HepG2 (cell line): ENCODE measurements around the gene USE1. TPM values are rescaled to one million over a fixed set of nuclear protein-coding genes. Genes with fewer than 3 reads are reported as not detected.

Experiments used
- ATAC-seq: fragments of 200-7000 bp; cut with Tn5 transposase; 3 replicates; pipeline ENCODE4 v1.9.1; 2020; ENCODE audit warnings: mild to moderate bottlenecking, moderate library complexity
- BruUV-seq: library from RNA; stranded (reverse); fragments of 400-500 nt; replicated peaks from 2 replicates; lab custom pipeline; 2021; lab: Mats Ljungman, UMichigan
- CTCF ChIA-PET: fragments of 300-600 bp; formaldehyde crosslinking; extraction: SDS; loops from one replicate; lab custom pipeline; 2021; ENCODE audit warnings: low total read pairs, inconsistent platforms, low intra/inter-chr PET ratio; lab: Yijun Ruan, JAX
- POLR2A ChIA-PET: fragments of 350-600 bp; sonication (Branson Sonifier 250); formaldehyde crosslinking; loops from one replicate; lab custom pipeline; 2020; ENCODE audit warnings: antibody characterized with exemption, inconsistent platforms; lab: Yijun Ruan, JAX
- DNase-seq: peaks from one replicate; pipeline ENCODE4 v3.0.0-alpha.2; 2015; ENCODE audit warnings: low spot score
- FAIRE-seq: peaks from 3 replicates; lab custom pipeline; 2011; peaks lifted over from hg19 to GRCh38; lab: Jason Lieb, UNC
- H2AFZ ChIP-seq: one replicate; pipeline ENCODE4 v1.6.1; 2011; ENCODE audit warnings: low read length, inconsistent platforms
- H3K27ac ChIP-seq: fragments of 300-600 bp; 3 replicates; pipeline ENCODE4 v1.8.0; 2011; ENCODE audit warnings: mixed run types, mild to moderate bottlenecking, mixed read lengths, low read length, inconsistent platforms; ENCODE audit not compliant: insufficient read depth; ENCODE audit errors: extremely low read length
- H3K27me3 ChIP-seq, 2 experiments: fragments of 200-600 bp in 1 of 2; 2 replicates in 1 of 2; 3 replicates in 1 of 2; pipeline versions ENCODE4 v1.6.0 to v1.8.0; 2011; ENCODE audit warnings: low read length in 2 of 2, mild to moderate bottlenecking in 2 of 2, moderate library complexity in 2 of 2, inconsistent platforms in 1 of 2; ENCODE audit not compliant: insufficient read depth in 2 of 2, control insufficient read depth in 1 of 2
- H3K36me3 ChIP-seq, 2 experiments: fragments of 200-600 bp in 1 of 2; replicated peaks in 1 of 2; 2 replicates in 1 of 2; 3 replicates in 1 of 2; pipeline versions ENCODE4 v1.5.1 to v1.8.0; 2011; ENCODE audit warnings: low read length in 2 of 2, inconsistent platforms in 1 of 2; ENCODE audit not compliant: insufficient read depth in 2 of 2, control insufficient read depth in 1 of 2
- H3K4me1 ChIP-seq: 2 replicates; pipeline ENCODE4 v1.5.1; 2012; ENCODE audit warnings: low read length, inconsistent platforms; ENCODE audit not compliant: insufficient read depth
- H3K4me2 ChIP-seq: 2 replicates; pipeline ENCODE4 v1.6.0; 2011; ENCODE audit warnings: low read depth, low read length, inconsistent platforms
- H3K4me3 ChIP-seq, 3 experiments: fragments of 200-600 bp in 1 of 3; sonication (generic), shearing (Covaris generic) in 1 of 3; replicated peaks in 1 of 3; 2 replicates each; pipeline ENCODE4 v1.5.1; 2011 to 2016; ENCODE audit warnings: low read length in 3 of 3, inconsistent platforms in 2 of 3, low read depth in 2 of 3, mild to moderate bottlenecking in 2 of 3, control low read depth in 1 of 3, mixed read lengths in 1 of 3; ENCODE audit not compliant: insufficient read depth in 1 of 3
- H3K79me2 ChIP-seq: one replicate; pipeline ENCODE4 v1.6.1; 2011; ENCODE audit warnings: low read length, inconsistent platforms; ENCODE audit not compliant: insufficient read depth
- H3K9ac ChIP-seq: 2 replicates; pipeline ENCODE4 v1.6.0; 2011; ENCODE audit warnings: mild to moderate bottlenecking, low read depth, low read length, inconsistent platforms; ENCODE audit not compliant: insufficient read depth
- H3K9me3 ChIP-seq: 2 replicates; pipeline ENCODE4 v1.5.1; 2012; ENCODE audit warnings: mild to moderate bottlenecking, low read length
- H4K20me1 ChIP-seq: 2 replicates; pipeline ENCODE4 v1.6.0; 2011; ENCODE audit warnings: inconsistent platforms, mild to moderate bottlenecking, low read length, moderate library complexity; ENCODE audit not compliant: insufficient read depth
- ATF1 ChIP-seq: IDR thresholded peaks from 2 replicates; pipeline ENCODE4 v1.6.1; 2016; ENCODE audit warnings: mild to moderate bottlenecking, control low read depth
- ATRX ChIP-seq: sonication (generic); formaldehyde crosslinking; IDR thresholded peaks from 2 replicates; pipeline ENCODE4 v1.4.0; 2020; ENCODE audit warnings: missing genetic modification reagents, borderline replicate concordance
- KDM2A ChIP-seq: sonication (generic); formaldehyde crosslinking; IDR thresholded peaks from 2 replicates; pipeline ENCODE4 v1.4.0; 2020; ENCODE audit warnings: low read depth, missing genetic modification reagents, borderline replicate concordance
- ZNF33B ChIP-seq: sonication (generic); formaldehyde crosslinking; IDR thresholded peaks from 2 replicates; pipeline ENCODE4 v1.5.1; 2020; ENCODE audit warnings: mild to moderate bottlenecking, missing genetic modification reagents
- ZNF780A ChIP-seq: sonication (generic); formaldehyde crosslinking; IDR thresholded peaks from 2 replicates; pipeline ENCODE4 v1.8.0; 2022; ENCODE audit warnings: mild to moderate bottlenecking, missing genetic modification reagents, moderate library complexity
- WGBS: methylation state at CpG from one replicate; pipeline ENCODE4 v1.1.6; 2017; ENCODE audit warnings: low lambda C conversion rate; 5-methylcytosine and 5-hydroxymethylcytosine counted together
- in situ Hi-C: cut with HindIII; loops from 2 replicates; pipeline ENCODE4 v1.10.0; 2017; ENCODE audit warnings: low pct_unique_long_range_greater_than_20kb; ENCODE audit not compliant: extremely low pct_ligation_motif_present
- intact Hi-C: fragments of 100-400 bp; cut with micrococcal nuclease; formaldehyde crosslinking; loops from one replicate; pipeline ENCODE4 v1.10.0; 2022; ENCODE audit not compliant: unreplicated experiment
- polyA plus RNA-seq, 8 experiments: library from polyadenylated mRNA; depleted of rRNA in 3 of 8; stranded (reverse) in 7 of 8; unstranded in 1 of 8; fragments of >200 nt; fragmentation: Illumina TruSeq in 4 of 8; extraction: Trizol in 4 of 8; gene quantifications; 2 replicates each; pipeline versions ENCODE4 v1.2.1 to v1.2.3, GENCODE V29; 2011 to 2016; ENCODE audit warnings: low read depth in 4 of 8, missing spikeins in 1 of 8, mixed read lengths in 1 of 8; ENCODE audit not compliant: insufficient read depth in 1 of 8
- total RNA-seq, 5 experiments: library from RNA; depleted of rRNA; stranded (reverse); fragments of >200 nt; fragmentation: Illumina TruSeq; extraction: Trizol; gene quantifications; 2 replicates each; pipeline ENCODE4 v1.2.3, GENCODE V29; 2016; ENCODE audit warnings: low read depth in 1 of 5
- TF ChIP-seq, protein P1 (sequence below): sonication (generic); formaldehyde crosslinking; IDR thresholded peaks from 2 replicates; pipeline ENCODE4 v1.4.0; 2020; ENCODE audit warnings: missing genetic modification reagents
- TF ChIP-seq, protein P2 (sequence below): sonication (generic); formaldehyde crosslinking; IDR thresholded peaks from 2 replicates; pipeline ENCODE4 v1.5.0; 2020; ENCODE audit warnings: missing genetic modification reagents
- TF ChIP-seq, protein P3 (sequence below): sonication (generic); formaldehyde crosslinking; IDR thresholded peaks from 2 replicates; pipeline ENCODE4 v1.5.0; 2020; ENCODE audit warnings: missing genetic modification reagents

Gene USE1
- total and polyA plus RNA-seq, 2 of the 13 experiments (the other 11 are each of a cell fraction or from before 2014, with no cell fraction given) = 9.9 to 17.6 TPM

DNA sequence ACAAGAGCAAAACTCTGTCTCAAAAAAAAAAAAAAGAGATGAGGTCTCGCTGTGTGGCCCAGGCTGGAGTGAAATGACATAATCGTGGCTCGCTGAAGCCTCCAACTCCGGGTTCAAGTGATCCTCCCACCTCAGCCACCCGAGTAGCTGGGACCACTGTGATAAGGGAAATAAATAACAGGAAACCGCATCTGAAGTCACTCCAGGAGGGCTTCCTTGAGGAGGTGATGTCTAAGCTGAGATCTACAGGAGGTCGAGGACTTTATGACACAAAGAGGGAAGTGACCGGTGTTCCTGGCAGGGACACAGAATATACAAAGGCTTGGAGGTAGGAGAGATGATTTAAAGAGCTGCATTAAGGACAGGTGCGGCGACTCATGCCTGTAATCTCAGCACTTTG is 39.5 kb downstream of the USE1 start (continued):
- no peak for TF ChIP-seq ZNF780A (CRISPR knock-in tag)
- TF ChIP-seq ATRX (CRISPR knock-in tag) = no peak
- TF ChIP-seq ATF1 (CRISPR knock-in tag) = no peak
- TF ChIP-seq, all 625 proteins: peak for 0

DNA sequence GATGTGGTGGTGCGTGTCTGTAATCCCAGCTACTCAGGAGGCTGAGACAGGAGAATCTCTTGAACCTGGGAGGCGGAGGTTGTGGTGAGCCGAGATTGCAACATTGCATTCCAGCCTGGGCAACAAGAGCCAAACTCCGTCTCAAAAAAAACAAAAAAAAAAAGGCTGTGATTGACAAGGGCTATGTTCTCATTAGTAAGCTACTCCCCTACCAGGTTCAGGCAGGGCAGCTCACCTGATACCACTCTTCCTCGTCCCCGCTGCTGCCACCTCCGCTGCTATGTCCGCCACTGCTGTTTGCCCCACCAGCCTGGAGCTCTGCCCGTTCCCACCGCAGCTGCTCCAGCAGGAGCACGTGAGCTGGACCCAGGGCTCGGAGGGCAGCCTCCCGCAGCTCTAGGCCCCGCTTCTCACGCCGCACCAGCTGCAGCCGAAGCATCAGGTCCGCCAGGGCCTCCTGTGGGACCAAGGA is 40.0 kb downstream of the USE1 start:
- POLR2A ChIA-PET = interaction anchor here (0.8 to 2.2 kb wide), 15 partner anchors 9 to 150 kb away, joined by 3 to 28 read pairs (median 4); partner anchors contain the start of genes ABHD8, BABAM1, BST2 and DDA1
- ATAC-seq (peak; percentile 92), DNase-seq (peak; percentile 75), FAIRE-seq (peak; percentile 71)
- CTCF ChIA-PET = no interaction called here
- Histone ChIP-seq H3K36me3 (no peaks in the 10 kb centered on the region), H4K20me1 (no peaks in the 10 kb centered on the region), H3K9ac (no peak overlapping the region), H3K4me2 (peak overlapping the region; percentile 56), H3K79me2 (no peaks in the 10 kb centered on the region), H3K4me1 (peaks cover 33% of the 10 kb centered on the region), H3K4me3 (peak overlapping the region in 1 of 3 experiments; percentile 54; a peak in 2 of 6 replicates), H3K9me3 (no peaks in the 10 kb centered on the region), H2AFZ (peak overlapping the region; percentile 32), H3K27ac (peak overlapping the region; percentile 24), H3K27me3 (no peaks in the 10 kb centered on the region)
- BruUV-seq = no TSS peak
- intact Hi-C loops = no loop called here
- 7% methylated on average over 11 of the region's 18 CpGs for WGBS
- in situ Hi-C loops = no loop called here
- TF ChIP-seq ZNF33B (CRISPR knock-in tag) = peak; percentile 59; the same call in 1 of the 2 replicates
- TF ChIP-seq, protein P1, sequence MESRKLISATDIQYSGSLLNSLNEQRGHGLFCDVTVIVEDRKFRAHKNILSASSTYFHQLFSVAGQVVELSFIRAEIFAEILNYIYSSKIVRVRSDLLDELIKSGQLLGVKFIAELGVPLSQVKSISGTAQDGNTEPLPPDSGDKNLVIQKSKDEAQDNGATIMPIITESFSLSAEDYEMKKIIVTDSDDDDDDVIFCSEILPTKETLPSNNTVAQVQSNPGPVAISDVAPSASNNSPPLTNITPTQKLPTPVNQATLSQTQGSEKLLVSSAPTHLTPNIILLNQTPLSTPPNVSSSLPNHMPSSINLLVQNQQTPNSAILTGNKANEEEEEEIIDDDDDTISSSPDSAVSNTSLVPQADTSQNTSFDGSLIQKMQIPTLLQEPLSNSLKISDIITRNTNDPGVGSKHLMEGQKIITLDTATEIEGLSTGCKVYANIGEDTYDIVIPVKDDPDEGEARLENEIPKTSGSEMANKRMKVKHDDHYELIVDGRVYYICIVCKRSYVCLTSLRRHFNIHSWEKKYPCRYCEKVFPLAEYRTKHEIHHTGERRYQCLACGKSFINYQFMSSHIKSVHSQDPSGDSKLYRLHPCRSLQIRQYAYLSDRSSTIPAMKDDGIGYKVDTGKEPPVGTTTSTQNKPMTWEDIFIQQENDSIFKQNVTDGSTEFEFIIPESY (CRISPR knock-in tag) = peak; percentile 23; the same call in 1 of the 2 replicates
- TF ChIP-seq, protein P2, sequence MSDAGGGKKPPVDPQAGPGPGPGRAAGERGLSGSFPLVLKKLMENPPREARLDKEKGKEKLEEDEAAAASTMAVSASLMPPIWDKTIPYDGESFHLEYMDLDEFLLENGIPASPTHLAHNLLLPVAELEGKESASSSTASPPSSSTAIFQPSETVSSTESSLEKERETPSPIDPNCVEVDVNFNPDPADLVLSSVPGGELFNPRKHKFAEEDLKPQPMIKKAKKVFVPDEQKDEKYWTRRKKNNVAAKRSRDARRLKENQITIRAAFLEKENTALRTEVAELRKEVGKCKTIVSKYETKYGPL (CRISPR knock-in tag) = no peak
- TF ChIP-seq KDM2A (CRISPR knock-in tag) = 0 out of 2 replicates have a peak, but pooled peaks have one; percentile 40
- TF ChIP-seq, protein P3, sequence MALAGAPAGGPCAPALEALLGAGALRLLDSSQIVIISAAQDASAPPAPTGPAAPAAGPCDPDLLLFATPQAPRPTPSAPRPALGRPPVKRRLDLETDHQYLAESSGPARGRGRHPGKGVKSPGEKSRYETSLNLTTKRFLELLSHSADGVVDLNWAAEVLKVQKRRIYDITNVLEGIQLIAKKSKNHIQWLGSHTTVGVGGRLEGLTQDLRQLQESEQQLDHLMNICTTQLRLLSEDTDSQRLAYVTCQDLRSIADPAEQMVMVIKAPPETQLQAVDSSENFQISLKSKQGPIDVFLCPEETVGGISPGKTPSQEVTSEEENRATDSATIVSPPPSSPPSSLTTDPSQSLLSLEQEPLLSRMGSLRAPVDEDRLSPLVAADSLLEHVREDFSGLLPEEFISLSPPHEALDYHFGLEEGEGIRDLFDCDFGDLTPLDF (CRISPR knock-in tag) = no peak
